ENCODE measurements around the gene AEN. TPM values are rescaled to one million over a fixed set of nuclear protein-coding genes. Genes with fewer than 3 reads are reported as not detected.

Gene AEN
- total and polyA plus RNA-seq, 2 of the 8 experiments (the other 6 are each of a cell fraction or from before 2014, with no cell fraction given): 112 to 122 TPM

GRCh38 chr15:88590759-88591158 is 30.4 kb upstream of the AEN start:
- no peak overlapping the region for H3K4me3 ChIP-seq (ENCODE audit: extremely low read depth in 1 of 4, insufficient read depth in 2 of 4, low read depth in 3 of 4, low read length in 4 of 4)
- no peaks in the 10 kb centered on the region for H3K36me3 ChIP-seq (ENCODE audit: control insufficient read depth in 2 of 4, insufficient read depth in 4 of 4, low read length in 3 of 4)
- no peaks in the 10 kb centered on the region for H3K79me1 ChIP-seq (ENCODE audit: low read depth, low read length)
- no peak overlapping the region for H3K27ac ChIP-seq (ENCODE audit: low read depth, low read length)
- no peak overlapping the region for H3K56ac ChIP-seq (replicated peaks; ENCODE audit: insufficient read length, low read depth, low read length)
- H2BK12ac ChIP-seq (ENCODE audit: low read depth, low read length): no peak overlapping the region
- H2BK120ac ChIP-seq (replicated peaks; ENCODE audit: low read depth, low read length): no peak overlapping the region
- H3K27me3 ChIP-seq (replicated peaks in 1 of 4; ENCODE audit: control insufficient read depth in 3 of 4, extremely low read depth in 1 of 4, insufficient read depth in 3 of 4, low read length in 3 of 4): no peaks in the 10 kb centered on the region
- no peaks in the 10 kb centered on the region for H3K23me2 ChIP-seq (ENCODE audit: low read depth, low read length)
- no peak overlapping the region for H4K5ac ChIP-seq (ENCODE audit: insufficient read length, low read depth, low read length)
- H4K8ac ChIP-seq (ENCODE audit: extremely low read depth, insufficient read depth, low read length): no peak overlapping the region
- no peak overlapping the region for H3K14ac ChIP-seq (ENCODE audit: insufficient read length)
- no peak overlapping the region for H2AK5ac ChIP-seq (ENCODE audit: low read depth, low read length)
- no peak overlapping the region for H3K18ac ChIP-seq (ENCODE audit: extremely low read depth, low read length)
- no peak overlapping the region for H3K4me2 ChIP-seq (ENCODE audit: insufficient read depth in 1 of 2, low read depth in 2 of 2, low read length in 2 of 2)
- H2BK20ac ChIP-seq (ENCODE audit: low read length): no peak overlapping the region
- H3K23ac ChIP-seq (ENCODE audit: insufficient read length): no peak overlapping the region
- DNase-seq (ENCODE audit: low read depth in 1 of 2, low spot score in 2 of 2) (no peak), FAIRE-seq (no peak)
- 72% methylated on average over 6 of the region's 6 CpGs; no CpG with 5 or more reads in 1 of the 2 experiments for WGBS, 2 experiments (ENCODE audit: extremely low coverage in 1 of 2, insufficient coverage in 1 of 2, insufficient read length in 1 of 2, insufficient replicate concordance in 2 of 2, low coverage in 1 of 2, low lambda C conversion rate in 2 of 2, missing lambda C conversion rate in 1 of 2)
- H2AFZ ChIP-seq (ENCODE audit: low read length): no peak overlapping the region
- no peak overlapping the region for H4K91ac ChIP-seq (replicated peaks; ENCODE audit: insufficient read length, low read length)
- POLR2A ChIA-PET (ENCODE audit: partially characterized antibody): no interaction called here
- no peak overlapping the region for H2BK5ac ChIP-seq (ENCODE audit: low read depth, low read length)
- no peak overlapping the region for H3K9ac ChIP-seq (replicated peaks in 1 of 4; ENCODE audit: extremely low read depth in 1 of 4, low read depth in 3 of 4, low read length in 3 of 4)
- no peak for TF ChIP-seq BACH1 (IDR thresholded peaks at IDR 0.05; ENCODE audit: low read length)
- no peak for TF ChIP-seq CBX8 (IDR thresholded peaks at IDR 0.05; ENCODE audit: borderline replicate concordance, low read depth, low read length)
- TF ChIP-seq BCL11A (IDR thresholded peaks at IDR 0.05; ENCODE audit: low read depth in 2 of 2, low read length in 2 of 2): no peak
- no peak for TF ChIP-seq SIN3A (conservative IDR thresholded peaks at IDR 0.05 in 1 of 2, IDR thresholded peaks at IDR 0.05 in 1 of 2; ENCODE audit: low read depth in 1 of 2, low read length in 2 of 2)
- no peak for TF ChIP-seq POLR2A (IDR thresholded peaks at IDR 0.05; ENCODE audit: control extremely low read depth in 1 of 2, low read depth in 2 of 2, low read length in 2 of 2)
- TF ChIP-seq EZH2 (IDR thresholded peaks at IDR 0.05; ENCODE audit: low read depth, low read length, severe bottlenecking): no peak
- TF ChIP-seq CBX5 (IDR thresholded peaks at IDR 0.05; ENCODE audit: low read depth, low read length): no peak
- no peak for TF ChIP-seq RFX5 (IDR thresholded peaks at IDR 0.05; ENCODE audit: borderline replicate concordance, low read depth, low read length)
- no peaks in the 10 kb centered on the region for H3K79me2 ChIP-seq (ENCODE audit: control insufficient read depth in 1 of 2, insufficient read depth in 2 of 2, low read length in 2 of 2)
- CTCF ChIA-PET (ENCODE audit: partially characterized antibody): no interaction called here
- no peaks in the 10 kb centered on the region for H3K9me3 ChIP-seq (ENCODE audit: insufficient read depth in 2 of 2, low read depth in 1 of 2, low read length in 1 of 2)
- no peaks in the 10 kb centered on the region for H3K4me1 ChIP-seq (replicated peaks in 1 of 4; ENCODE audit: control insufficient read depth in 3 of 4, insufficient read depth in 4 of 4, low read length in 3 of 4)
- no peaks in the 10 kb centered on the region for H4K20me1 ChIP-seq (replicated peaks in 1 of 2; ENCODE audit: control insufficient read depth in 1 of 2, insufficient read depth in 2 of 2, low read length in 2 of 2)
- no peak overlapping the region for H3K4ac ChIP-seq (replicated peaks; ENCODE audit: insufficient read length, low read depth, low read length)
- H2BK15ac ChIP-seq (ENCODE audit: low read length): no peak overlapping the region
